HCT116 (cell line): Measurements from ENCODE around the gene FGF22.

Source experiments
- CTCF ChIP-seq, 3 experiments: fragments of 200-600 bp in 1 of 3; sonication (generic) in 1 of 3; IDR thresholded peaks in 2 of 3; conservative IDR thresholded peaks in 1 of 3; 2 replicates each; pipeline ENCODE4 v1.5.1; 2012 to 2017; ENCODE audit warnings: low read depth in 2 of 3, low read length in 2 of 3, antibody characterized with exemption in 1 of 3, borderline replicate concordance in 1 of 3, control low read depth in 1 of 3, mild to moderate bottlenecking in 1 of 3, mixed read lengths in 1 of 3, mixed run types in 1 of 3, moderate library complexity in 1 of 3; ENCODE audit not compliant: insufficient read depth in 1 of 3
- EGR1 ChIP-seq: IDR thresholded peaks from 2 replicates; pipeline ENCODE4 v1.6.1; 2012; ENCODE audit warnings: low read depth
- EZH2 ChIP-seq: fragments of 200-600 bp; sonication (generic); IDR thresholded peaks from 2 replicates; pipeline ENCODE4 v1.6.1; 2017; ENCODE audit warnings: antibody characterized with exemption, mixed run types
- EZH2phosphoT487 ChIP-seq: fragments of 200-600 bp; IDR thresholded peaks from 2 replicates; pipeline ENCODE4 v1.6.1; 2018; ENCODE audit warnings: antibody characterized with exemption, borderline replicate concordance
- POLR2A ChIP-seq: IDR thresholded peaks from 2 replicates; pipeline ENCODE4 v1.7.0; 2011; ENCODE audit warnings: borderline replicate concordance; ENCODE audit not compliant: insufficient read depth, insufficient read length; ENCODE audit errors: extremely low read depth
- POLR2AphosphoS5 ChIP-seq: IDR thresholded peaks from 2 replicates; pipeline ENCODE4 v1.6.1; 2011; ENCODE audit warnings: mild to moderate bottlenecking, low read depth, low read length, moderate library complexity
- RAD21 ChIP-seq: IDR thresholded peaks from 2 replicates; pipeline ENCODE4 v1.6.1; 2012; ENCODE audit warnings: low read depth, mild to moderate bottlenecking
- TCF7L2 ChIP-seq: IDR thresholded peaks from 2 replicates; pipeline ENCODE4 v1.7.0; 2011; ENCODE audit warnings: borderline replicate concordance, inconsistent platforms; ENCODE audit not compliant: insufficient read depth, insufficient read length; ENCODE audit errors: extremely low read depth
- ZNF274 ChIP-seq: fragments of 200-500 bp; sonication (Bioruptor generic); IDR thresholded peaks from 2 replicates; pipeline ENCODE4 v1.6.1; 2014; ENCODE audit warnings: mild to moderate bottlenecking, low read depth, low read length, inconsistent platforms
- TF ChIP-seq, protein P1 (sequence below): IDR thresholded peaks from 2 replicates; pipeline ENCODE4 v1.6.1; 2011; ENCODE audit warnings: mild to moderate bottlenecking, low read length, moderate library complexity; ENCODE audit not compliant: insufficient replicate concordance; ENCODE audit errors: extremely low read depth

DNA sequence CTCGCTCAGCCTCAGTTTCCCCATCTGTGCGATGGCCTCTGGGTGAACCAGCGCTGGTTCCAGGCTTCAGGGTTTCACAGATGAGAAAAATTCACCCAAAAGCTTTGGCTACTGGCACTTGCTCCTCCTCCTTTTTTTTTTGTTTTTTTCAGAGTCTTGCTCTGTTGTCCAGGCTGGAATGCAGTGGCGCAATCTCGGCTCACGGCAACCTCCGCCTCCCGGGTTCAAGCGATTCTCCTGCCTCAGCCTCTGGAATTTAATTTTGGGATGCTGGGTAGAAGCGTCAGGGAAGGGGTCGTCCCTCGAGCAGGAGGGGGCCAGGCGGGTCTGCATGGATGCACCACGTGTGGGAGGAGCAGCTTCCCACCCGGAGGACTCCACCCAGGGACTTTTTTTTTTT lies 48.5 kb downstream of the FGF22 start:
- TF ChIP-seq POLR2A: no peak
- TF ChIP-seq EZH2phosphoT487: no peak
- no peak for TF ChIP-seq CTCF (IDR thresholded peaks at IDR 0.05 in 2 of 3, conservative IDR thresholded peaks at IDR 0.05 in 1 of 3; ENCODE audit: borderline replicate concordance in 1 of 3, insufficient read depth in 1 of 3, low read depth in 2 of 3, low read length in 2 of 3)
- TF ChIP-seq EGR1: no peak
- TF ChIP-seq EZH2: no peak
- TF ChIP-seq TCF7L2: no peak
- TF ChIP-seq, protein P1, sequence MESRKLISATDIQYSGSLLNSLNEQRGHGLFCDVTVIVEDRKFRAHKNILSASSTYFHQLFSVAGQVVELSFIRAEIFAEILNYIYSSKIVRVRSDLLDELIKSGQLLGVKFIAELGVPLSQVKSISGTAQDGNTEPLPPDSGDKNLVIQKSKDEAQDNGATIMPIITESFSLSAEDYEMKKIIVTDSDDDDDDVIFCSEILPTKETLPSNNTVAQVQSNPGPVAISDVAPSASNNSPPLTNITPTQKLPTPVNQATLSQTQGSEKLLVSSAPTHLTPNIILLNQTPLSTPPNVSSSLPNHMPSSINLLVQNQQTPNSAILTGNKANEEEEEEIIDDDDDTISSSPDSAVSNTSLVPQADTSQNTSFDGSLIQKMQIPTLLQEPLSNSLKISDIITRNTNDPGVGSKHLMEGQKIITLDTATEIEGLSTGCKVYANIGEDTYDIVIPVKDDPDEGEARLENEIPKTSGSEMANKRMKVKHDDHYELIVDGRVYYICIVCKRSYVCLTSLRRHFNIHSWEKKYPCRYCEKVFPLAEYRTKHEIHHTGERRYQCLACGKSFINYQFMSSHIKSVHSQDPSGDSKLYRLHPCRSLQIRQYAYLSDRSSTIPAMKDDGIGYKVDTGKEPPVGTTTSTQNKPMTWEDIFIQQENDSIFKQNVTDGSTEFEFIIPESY: no peak
- TF ChIP-seq ZNF274: no peak
- TF ChIP-seq RAD21: no peak
- no peak for TF ChIP-seq POLR2AphosphoS5
